Glutamatergic neuron (in vitro differentiated cells): Measurements from ENCODE around the gene CGA. TPM values are rescaled to one million over a fixed set of nuclear protein-coding genes. Genes with fewer than 3 reads are reported as not detected.
A peak's percentile ranks its signal among the peaks of the same experiment; 100 is the strongest.

ENCODE experiments used
- DNase-seq: peaks from one replicate; pipeline ENCODE4 v3.0.0; 2022
- H3K27ac Mint-ChIP-seq: one replicate; pipeline ENCODE4 v1.8.0; 2020; ENCODE audit warnings: mild to moderate bottlenecking, mixed read lengths, inconsistent platforms; ENCODE audit not compliant: unreplicated experiment
- H3K27me3 Mint-ChIP-seq: one replicate; pipeline ENCODE4 v1.8.0; 2020; ENCODE audit warnings: mild to moderate bottlenecking, moderate library complexity, mixed read lengths, inconsistent platforms; ENCODE audit not compliant: unreplicated experiment
- H3K36me3 Mint-ChIP-seq: one replicate; pipeline ENCODE4 v1.8.0; 2020; ENCODE audit warnings: mild to moderate bottlenecking, mixed read lengths, inconsistent platforms; ENCODE audit not compliant: unreplicated experiment
- H3K4me1 Mint-ChIP-seq: one replicate; pipeline ENCODE4 v1.8.0; 2020; ENCODE audit warnings: mild to moderate bottlenecking, low read depth, mixed read lengths, inconsistent platforms; ENCODE audit not compliant: unreplicated experiment
- H3K4me3 Mint-ChIP-seq: one replicate; pipeline ENCODE4 v1.8.0; 2020; ENCODE audit warnings: mild to moderate bottlenecking, mixed read lengths, inconsistent platforms; ENCODE audit not compliant: unreplicated experiment
- H3K9me3 Mint-ChIP-seq: one replicate; pipeline ENCODE4 v1.8.0; 2020; ENCODE audit warnings: mild to moderate bottlenecking, moderate library complexity, mixed read lengths, inconsistent platforms; ENCODE audit not compliant: unreplicated experiment
- CTCF ChIP-seq: fragments of 200-600 bp; sonication (generic); IDR thresholded peaks from one replicate; pipeline ENCODE4 v1.5.0; 2021; ENCODE audit not compliant: partially characterized antibody, unreplicated experiment
- total RNA-seq: library from RNA; stranded (reverse); fragmentation: NEBNext Ultra II Directional; extraction: Animal tissue kit (Norgen Biotek cat#: 25700); gene quantifications from one replicate; pipeline ENCODE4 v1.2.1, GENCODE V29; 2021; ENCODE audit not compliant: unreplicated experiment

Gene CGA
- total RNA-seq, 1 donor from 2014 or later = not detected

DNA sequence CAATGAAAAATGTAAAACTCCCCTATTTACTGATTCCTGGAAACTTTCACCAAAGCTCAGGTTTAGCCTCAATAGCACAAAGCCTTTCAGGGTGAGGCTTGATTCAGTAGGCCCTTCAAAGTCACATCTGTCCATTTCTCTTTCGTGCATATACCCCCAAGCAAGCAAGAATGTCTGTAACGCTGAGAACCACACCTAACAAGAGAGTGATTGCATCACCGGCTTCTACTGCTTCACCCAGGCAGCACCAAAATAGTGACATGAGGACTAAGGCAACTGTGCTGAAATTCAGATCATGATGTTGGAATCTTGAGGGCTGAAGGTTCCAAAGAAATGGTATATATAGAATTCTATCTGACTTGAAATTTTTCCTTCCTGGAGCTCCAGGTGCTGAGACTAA, 26.1 kb downstream of the CGA start:
- Mint-ChIP-seq H3K4me1 (peaks cover 31% of the 10 kb centered on the region), H3K27ac (peak overlapping the region; percentile 64), H3K4me3 (peak overlapping the region; percentile 27), H3K36me3 (no peaks in the 10 kb centered on the region), H3K9me3 (peaks cover 5% of the 10 kb centered on the region), H3K27me3 (no peaks in the 10 kb centered on the region)
- no peak for TF ChIP-seq CTCF
- no peak for DNase-seq

DNA sequence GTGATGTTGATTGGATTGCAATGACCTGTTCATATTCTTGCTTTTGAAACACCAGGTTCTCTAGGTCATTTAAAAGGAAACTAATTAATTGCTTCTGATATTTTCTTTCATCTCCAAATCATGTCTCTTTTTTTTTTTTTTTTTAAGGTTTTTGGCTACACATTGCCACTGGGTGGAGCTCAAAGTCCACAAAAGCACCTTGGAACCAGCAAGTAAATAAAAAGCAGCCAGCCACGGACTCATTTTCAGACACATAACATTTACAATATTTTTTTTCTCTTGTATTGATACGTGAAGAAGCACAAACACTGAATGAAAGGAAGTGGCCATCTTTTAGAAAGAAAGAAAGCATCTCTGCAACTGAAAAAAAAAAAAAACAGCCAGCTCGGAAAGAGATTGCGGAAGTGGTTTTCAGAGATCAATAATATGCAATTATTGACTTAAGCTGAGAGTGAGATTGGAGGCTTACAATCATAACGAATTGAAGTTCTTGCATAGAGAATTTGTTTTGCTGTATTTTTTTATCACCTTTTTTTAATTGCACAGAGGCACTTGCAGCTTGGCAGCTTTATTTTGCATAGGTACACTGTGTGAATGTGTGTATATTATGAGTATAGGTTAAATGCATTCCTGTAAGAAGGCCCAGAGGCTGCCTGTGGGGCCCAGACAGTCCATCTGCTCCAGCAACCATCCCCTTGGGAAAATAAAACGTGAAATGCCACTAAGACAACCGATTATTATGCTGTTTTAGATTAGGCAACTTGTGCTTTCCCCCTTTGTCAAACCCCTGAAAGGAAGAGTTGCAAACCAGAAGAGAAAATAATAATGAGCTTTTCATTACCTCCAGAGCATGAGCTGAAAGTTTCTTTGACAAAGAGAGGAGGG, 28.2 kb downstream of the CGA start:
- Mint-ChIP-seq H3K36me3 (no peaks in the 10 kb centered on the region), H3K4me3 (peak overlapping the region; percentile 68), H3K9me3 (peaks cover 5% of the 10 kb centered on the region), H3K4me1 (peaks cover 31% of the 10 kb centered on the region), H3K27me3 (no peaks in the 10 kb centered on the region), H3K27ac (peak overlapping the region; percentile 89)
- peak; percentile 58 for TF ChIP-seq CTCF
- DNase-seq = peak; percentile 32

- Mint-ChIP-seq H3K9me3 (peaks cover 3% of the 10 kb centered on the region), H3K4me1 (peaks cover 32% of the 10 kb centered on the region), H3K27me3 (no peaks in the 10 kb centered on the region), H3K27ac (no peak overlapping the region), H3K4me3 (no peak overlapping the region), H3K36me3 (no peaks in the 10 kb centered on the region)
- no peak for DNase-seq
- no peak for TF ChIP-seq CTCF
Measured at GRCh38 chr6:87065117-87065516, 29.8 kb downstream of the CGA start.

GRCh38 chr6:87059943-87060342, 35.0 kb downstream of the CGA start:
- H3K4me3 Mint-ChIP-seq = no peak overlapping the region
- no peaks in the 10 kb centered on the region for H3K27me3 Mint-ChIP-seq
- H3K4me1 Mint-ChIP-seq = peaks cover 3% of the 10 kb centered on the region
- H3K36me3 Mint-ChIP-seq = no peaks in the 10 kb centered on the region
- no peak for DNase-seq
- peaks cover 2% of the 10 kb centered on the region for H3K9me3 Mint-ChIP-seq
- TF ChIP-seq CTCF = no peak
- H3K27ac Mint-ChIP-seq = no peak overlapping the region

- TF ChIP-seq CTCF = no peak
Measured at GRCh38 chr6:87054143-87054833, 40.6 kb downstream of the CGA start.

More at GRCh38 chr6:87054143-87054833, 40.6 kb downstream of the CGA start:
- peaks cover under 1% of the 10 kb centered on the region for H3K9me3 Mint-ChIP-seq
- no peaks in the 10 kb centered on the region for H3K27me3 Mint-ChIP-seq
- no peaks in the 10 kb centered on the region for H3K36me3 Mint-ChIP-seq
- DNase-seq = no peak
- no peak overlapping the region for H3K4me3 Mint-ChIP-seq
- H3K27ac Mint-ChIP-seq = no peak overlapping the region
- no peaks in the 10 kb centered on the region for H3K4me1 Mint-ChIP-seq
